ENCODE data around the gene ARHGAP4. TPM values are rescaled to one million over a fixed set of nuclear protein-coding genes. Genes with fewer than 3 reads are reported as not detected.

ARHGAP4 gene
- 33.2 TPM for polyA plus RNA-seq
- long read RNA-seq, donor 1 = 0 reads
- long read RNA-seq, donor 2, partial matches to known transcripts = 0 of 3 reads
- long read RNA-seq, donor 2, other reads (novel, unspliced or antisense) = 0 of 3 reads
- long read RNA-seq, donor 3, partial matches to known transcripts = 0 of 1 reads
- long read RNA-seq, donor 3, other reads (novel, unspliced or antisense) = 0 of 1 reads
- long read RNA-seq, donor 4 = 0 reads
- long read RNA-seq, donor 5 = 0 reads
- long read RNA-seq, donor 6, partial matches to known transcripts = 10 of 13 reads
- long read RNA-seq, donor 6, other reads (novel, unspliced or antisense) = 0 of 13 reads
- long read RNA-seq, donor 7 = 0 reads
- long read RNA-seq, donor 8, partial matches to known transcripts = 9 of 10 reads
- long read RNA-seq, donor 8, other reads (novel, unspliced or antisense) = 0 of 10 reads
- long read RNA-seq, donor 9 = 0 reads
- long read RNA-seq, donor 10 = 0 reads
- long read RNA-seq, donor 11 = 0 reads

DNA sequence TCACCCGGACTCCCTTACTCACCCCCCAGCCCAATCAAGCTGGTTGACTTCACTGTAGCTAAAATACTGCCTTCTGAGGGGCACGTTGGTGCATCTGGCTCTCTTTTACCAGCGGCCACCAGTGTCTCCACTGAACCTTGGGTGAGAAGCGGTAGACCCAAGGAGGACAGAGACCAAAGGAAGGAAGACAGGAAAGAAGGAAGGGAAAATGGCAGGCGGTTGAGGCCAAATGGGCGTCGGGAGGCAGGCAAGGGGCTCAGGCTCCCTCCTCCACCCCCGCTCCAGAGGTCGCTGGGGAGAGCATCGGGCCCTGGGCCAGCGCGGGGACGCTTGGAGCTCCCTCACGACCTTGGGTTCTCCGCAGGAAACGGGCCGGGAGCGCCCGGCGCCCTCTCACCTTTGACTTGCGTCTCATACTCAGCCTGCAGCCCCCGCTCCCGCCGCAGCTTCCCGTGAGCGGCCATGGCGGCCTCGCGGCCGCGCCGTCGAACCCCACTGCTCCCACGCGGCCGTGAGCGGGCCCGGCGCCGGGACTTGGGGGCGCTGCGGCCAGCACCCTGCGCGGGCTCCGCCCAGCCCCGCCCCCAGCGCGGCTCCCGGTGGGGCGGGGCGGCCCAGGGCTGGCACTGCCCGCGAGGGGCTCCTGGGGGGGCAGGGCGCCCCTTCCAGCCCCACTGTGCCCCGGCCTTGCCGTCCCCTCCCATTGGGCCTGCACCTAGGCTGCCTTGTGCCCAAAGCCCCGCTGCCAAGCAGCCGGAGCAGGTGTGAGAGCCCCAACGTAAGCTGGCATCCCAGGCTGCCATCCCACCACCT, at the start of gene ARHGAP4:
ARHGAP4 (minus strand) TSS at position 526 of the 813 bp plus-strand sequence; CDS start at position 464, 62 bp downstream.
- Histone ChIP-seq H3K27ac (ENCODE audit: low read length) (peak within 1 kb of the TSS; percentile 90), H3K9me3 (ENCODE audit: control insufficient read depth, low read depth, low read length) (no peaks in the 10 kb centered on the region), H3K4me3 (ENCODE audit: low read length) (peak within 1 kb of the TSS; percentile 64), H3K4me1 (ENCODE audit: control insufficient read depth, insufficient read depth, low read length) (peaks cover 38% of the 10 kb centered on the region), H3K36me3 (ENCODE audit: control insufficient read depth, insufficient read depth, low read length) (peaks cover 13% of the 10 kb centered on the region), H3K27me3 (ENCODE audit: control insufficient read depth, insufficient read depth, low read length) (no peaks in the 10 kb centered on the region)
- peak in 1 of 2 donors; percentile 40 for DNase-seq
- no CpG with 5 or more reads among the region's 59 CpGs for WGBS (ENCODE audit: insufficient coverage, low lambda C conversion rate)

GRCh38 chrX:153974726-153975286, 48.7 kb upstream of the ARHGAP4 start:
- Histone ChIP-seq H3K9me3 (ENCODE audit: control insufficient read depth, low read depth, low read length) (no peaks in the 10 kb centered on the region), H3K27ac (ENCODE audit: low read length) (peak overlapping the region; percentile 92), H3K4me1 (ENCODE audit: control insufficient read depth, insufficient read depth, low read length) (peaks cover 14% of the 10 kb centered on the region), H3K27me3 (ENCODE audit: control insufficient read depth, insufficient read depth, low read length) (no peaks in the 10 kb centered on the region), H3K36me3 (ENCODE audit: control insufficient read depth, insufficient read depth, low read length) (no peaks in the 10 kb centered on the region), H3K4me3 (ENCODE audit: low read length) (no peak overlapping the region)
- no peak for DNase-seq
- WGBS (ENCODE audit: insufficient coverage, low lambda C conversion rate) = no CpG with 5 or more reads among the region's 3 CpGs

DNA sequence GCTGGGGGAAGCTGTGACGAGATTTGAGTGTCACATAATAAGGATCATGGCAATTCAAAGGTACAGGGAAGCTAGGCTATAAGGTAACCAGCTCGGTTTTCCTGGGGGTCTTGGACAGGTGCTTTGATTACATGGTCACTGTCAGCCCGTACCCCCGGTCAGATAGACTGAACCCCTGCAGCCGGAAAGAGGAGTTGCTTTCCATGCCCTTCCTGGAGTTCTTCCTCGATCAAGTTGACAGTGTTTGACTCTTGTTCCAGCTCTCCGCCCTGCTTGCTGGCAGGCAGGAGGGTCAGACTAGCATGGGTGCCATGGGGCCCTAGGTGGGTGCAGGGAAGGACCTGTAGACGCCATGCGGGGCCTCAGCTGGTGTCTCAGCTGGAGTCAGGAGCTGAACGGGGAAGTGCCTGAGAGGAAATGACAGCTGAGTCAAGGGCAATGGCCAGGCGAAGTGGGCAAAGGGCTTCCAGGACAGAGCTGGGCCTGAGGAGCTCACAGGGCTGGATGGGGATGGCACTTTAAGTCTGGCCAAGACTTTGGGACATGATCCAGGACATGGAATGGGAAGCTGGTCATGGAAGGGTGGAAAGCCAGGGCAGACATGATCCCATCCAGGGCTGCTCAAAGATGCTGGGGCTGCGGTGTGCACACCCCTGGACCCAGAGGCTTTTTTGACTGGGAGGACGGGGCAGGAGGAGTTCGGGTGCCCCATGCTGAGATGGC, 48.1 kb upstream of the ARHGAP4 start:
- Histone ChIP-seq H3K36me3 (ENCODE audit: control insufficient read depth, insufficient read depth, low read length) (no peaks in the 10 kb centered on the region), H3K4me3 (ENCODE audit: low read length) (no peak overlapping the region), H3K9me3 (ENCODE audit: control insufficient read depth, low read depth, low read length) (no peaks in the 10 kb centered on the region), H3K27me3 (ENCODE audit: control insufficient read depth, insufficient read depth, low read length) (no peaks in the 10 kb centered on the region), H3K4me1 (ENCODE audit: control insufficient read depth, insufficient read depth, low read length) (peaks cover 18% of the 10 kb centered on the region), H3K27ac (ENCODE audit: low read length) (peak overlapping the region; percentile 92)
- DNase-seq = peak in 1 of 2 donors; percentile 62
- WGBS (ENCODE audit: insufficient coverage, low lambda C conversion rate) = no CpG with 5 or more reads among the region's 14 CpGs

DNA sequence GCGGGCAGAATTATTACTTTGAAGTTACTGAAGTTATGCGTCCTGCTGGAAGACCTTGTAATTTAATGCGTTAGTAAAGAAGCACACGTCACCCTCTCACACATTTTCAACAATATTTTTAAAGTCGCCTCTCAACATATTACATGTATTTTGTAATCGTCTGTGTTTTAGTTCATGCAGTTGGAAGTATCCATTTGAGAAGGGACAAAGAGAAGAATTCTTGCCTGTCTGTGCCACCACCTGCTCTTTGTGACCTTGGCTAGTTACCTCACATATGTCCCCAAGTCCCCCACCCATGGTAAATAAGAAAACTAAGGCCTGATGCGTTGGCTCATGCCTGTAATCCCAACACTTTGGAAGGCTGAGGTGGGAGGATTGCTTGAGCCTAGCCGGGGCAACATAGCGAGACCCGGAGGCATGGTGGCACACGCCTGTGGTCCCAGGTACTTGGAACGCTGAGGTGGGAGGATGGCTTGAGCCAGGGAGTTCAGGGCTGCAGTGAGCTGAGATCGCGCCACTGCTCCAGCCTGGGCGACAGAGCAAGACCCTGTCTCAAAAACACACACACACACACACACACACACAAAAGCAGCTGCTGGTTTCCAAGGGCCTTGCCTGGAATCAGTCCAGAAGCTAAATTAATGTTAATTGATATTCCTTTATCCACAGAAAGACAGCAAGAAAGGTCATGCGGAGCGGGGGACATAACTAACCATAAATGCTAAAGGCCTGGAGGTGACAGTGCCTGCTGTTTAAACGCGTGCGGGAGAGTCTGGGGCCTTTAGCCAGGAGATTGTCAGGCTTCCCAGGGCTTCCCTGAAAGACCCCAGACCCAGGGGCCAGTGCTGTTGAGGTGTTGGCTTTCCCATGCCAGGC, 47.3 kb upstream of the ARHGAP4 start:
- Histone ChIP-seq H3K27ac (ENCODE audit: low read length) (peak overlapping the region; percentile 92), H3K36me3 (ENCODE audit: control insufficient read depth, insufficient read depth, low read length) (peaks cover under 1% of the 10 kb centered on the region), H3K4me3 (ENCODE audit: low read length) (peak overlapping the region; percentile 54), H3K27me3 (ENCODE audit: control insufficient read depth, insufficient read depth, low read length) (no peaks in the 10 kb centered on the region), H3K4me1 (ENCODE audit: control insufficient read depth, insufficient read depth, low read length) (peaks cover 23% of the 10 kb centered on the region), H3K9me3 (ENCODE audit: control insufficient read depth, low read depth, low read length) (no peaks in the 10 kb centered on the region)
- no CpG with 5 or more reads among the region's 20 CpGs for WGBS (ENCODE audit: insufficient coverage, low lambda C conversion rate)
- no peak for DNase-seq

GRCh38 chrX:153972368-153973126, 46.5 kb upstream of the ARHGAP4 start, which contains the start of gene TMEM187:
TSS of gene TMEM187 (plus strand) at chrX:153972754. CDS start at chrX:153982063, 9,309 bp downstream.
- WGBS (ENCODE audit: insufficient coverage, low lambda C conversion rate) = no CpG with 5 or more reads among the region's 103 CpGs
- peak within 1 kb of the TSS; percentile 100 for H3K27ac ChIP-seq (ENCODE audit: low read length)
- DNase-seq = peak; percentile 89 to 90
- peak within 1 kb of the TSS; percentile 99 for H3K4me3 ChIP-seq (ENCODE audit: low read length)
- H3K27me3 ChIP-seq (ENCODE audit: control insufficient read depth, insufficient read depth, low read length) = no peaks in the 10 kb centered on the region
- no peaks in the 10 kb centered on the region for H3K9me3 ChIP-seq (ENCODE audit: control insufficient read depth, low read depth, low read length)
- H3K4me1 ChIP-seq (ENCODE audit: control insufficient read depth, insufficient read depth, low read length) = peaks cover 31% of the 10 kb centered on the region
- peaks cover 3% of the 10 kb centered on the region for H3K36me3 ChIP-seq (ENCODE audit: control insufficient read depth, insufficient read depth, low read length)

DNA sequence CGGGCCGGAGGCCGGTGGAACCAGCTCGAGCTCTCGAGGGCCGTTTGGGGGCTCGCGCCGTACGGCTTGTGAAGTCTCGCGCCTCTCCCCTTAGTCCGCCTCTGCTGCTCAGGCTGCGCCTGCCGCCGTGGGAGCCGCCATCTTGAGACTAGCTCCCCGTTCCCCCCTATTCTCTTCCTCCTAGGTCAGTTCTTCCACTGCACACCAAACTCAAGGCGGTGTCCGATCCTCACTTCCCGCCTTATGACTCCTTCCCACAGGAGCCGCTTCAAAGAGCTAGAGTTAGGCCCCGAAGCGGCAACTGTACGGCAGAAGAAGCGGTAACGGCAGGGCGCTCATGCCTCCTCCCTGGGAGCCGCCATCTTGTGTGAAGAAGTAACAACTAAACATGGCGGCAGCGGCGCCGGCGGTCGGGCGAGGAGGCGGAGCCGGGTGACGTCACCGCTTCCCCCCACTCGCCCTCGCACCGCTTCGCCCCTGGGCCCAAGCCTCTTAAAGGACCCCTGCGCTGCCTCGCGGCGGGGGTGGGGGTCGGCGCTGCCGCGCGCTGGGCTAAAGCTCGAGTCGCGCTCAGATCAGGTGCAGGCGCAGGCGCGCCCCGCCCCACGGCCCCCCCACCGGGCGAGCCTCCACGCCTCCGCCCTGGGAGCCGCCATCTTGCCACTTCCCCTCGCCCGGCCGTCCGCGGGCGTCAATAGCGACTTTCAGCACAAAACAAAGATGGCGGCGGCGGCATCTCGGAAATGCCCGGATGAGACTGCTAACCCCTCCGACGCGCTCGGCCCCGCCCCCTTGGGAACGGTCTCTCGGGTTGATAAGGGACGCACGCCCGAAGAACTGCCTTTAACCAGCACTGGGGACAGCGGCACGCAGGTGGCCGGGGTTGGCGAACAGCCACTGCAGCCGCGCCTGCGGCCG, 45.6 kb upstream of the ARHGAP4 start, which contains the start of gene HCFC1:
HCFC1 (minus strand) TSS at position 369 of the 918 bp plus-strand sequence. CDS start 978 bp downstream, outside the sequence.
- Histone ChIP-seq H3K27me3 (ENCODE audit: control insufficient read depth, insufficient read depth, low read length) (no peaks in the 10 kb centered on the region), H3K4me1 (ENCODE audit: control insufficient read depth, insufficient read depth, low read length) (peaks cover 37% of the 10 kb centered on the region), H3K27ac (ENCODE audit: low read length) (peak within 1 kb of the TSS; percentile 100), H3K9me3 (ENCODE audit: control insufficient read depth, low read depth, low read length) (no peaks in the 10 kb centered on the region), H3K36me3 (ENCODE audit: control insufficient read depth, insufficient read depth, low read length) (peaks cover 7% of the 10 kb centered on the region), H3K4me3 (ENCODE audit: low read length) (peak within 1 kb of the TSS; percentile 99)
- peak; percentile 92 to 93 for DNase-seq
- no CpG with 5 or more reads among the region's 96 CpGs for WGBS (ENCODE audit: insufficient coverage, low lambda C conversion rate)

- Histone ChIP-seq H3K27ac (ENCODE audit: low read length) (peak overlapping the region; percentile 100), H3K4me1 (ENCODE audit: control insufficient read depth, insufficient read depth, low read length) (peaks cover 37% of the 10 kb centered on the region), H3K9me3 (ENCODE audit: control insufficient read depth, low read depth, low read length) (no peaks in the 10 kb centered on the region), H3K4me3 (ENCODE audit: low read length) (peak overlapping the region; percentile 99), H3K36me3 (ENCODE audit: control insufficient read depth, insufficient read depth, low read length) (peaks cover 7% of the 10 kb centered on the region), H3K27me3 (ENCODE audit: control insufficient read depth, insufficient read depth, low read length) (no peaks in the 10 kb centered on the region)
- peak; percentile 85 to 87 for DNase-seq
- WGBS (ENCODE audit: insufficient coverage, low lambda C conversion rate) = no CpG with 5 or more reads among the region's 34 CpGs
These were observed 45.0 kb upstream of the ARHGAP4 start for GRCh38 chrX:153971124-153971449.
